ENCODE data around the gene NR2F1-AS1.

Gene NR2F1-AS1

DNA sequence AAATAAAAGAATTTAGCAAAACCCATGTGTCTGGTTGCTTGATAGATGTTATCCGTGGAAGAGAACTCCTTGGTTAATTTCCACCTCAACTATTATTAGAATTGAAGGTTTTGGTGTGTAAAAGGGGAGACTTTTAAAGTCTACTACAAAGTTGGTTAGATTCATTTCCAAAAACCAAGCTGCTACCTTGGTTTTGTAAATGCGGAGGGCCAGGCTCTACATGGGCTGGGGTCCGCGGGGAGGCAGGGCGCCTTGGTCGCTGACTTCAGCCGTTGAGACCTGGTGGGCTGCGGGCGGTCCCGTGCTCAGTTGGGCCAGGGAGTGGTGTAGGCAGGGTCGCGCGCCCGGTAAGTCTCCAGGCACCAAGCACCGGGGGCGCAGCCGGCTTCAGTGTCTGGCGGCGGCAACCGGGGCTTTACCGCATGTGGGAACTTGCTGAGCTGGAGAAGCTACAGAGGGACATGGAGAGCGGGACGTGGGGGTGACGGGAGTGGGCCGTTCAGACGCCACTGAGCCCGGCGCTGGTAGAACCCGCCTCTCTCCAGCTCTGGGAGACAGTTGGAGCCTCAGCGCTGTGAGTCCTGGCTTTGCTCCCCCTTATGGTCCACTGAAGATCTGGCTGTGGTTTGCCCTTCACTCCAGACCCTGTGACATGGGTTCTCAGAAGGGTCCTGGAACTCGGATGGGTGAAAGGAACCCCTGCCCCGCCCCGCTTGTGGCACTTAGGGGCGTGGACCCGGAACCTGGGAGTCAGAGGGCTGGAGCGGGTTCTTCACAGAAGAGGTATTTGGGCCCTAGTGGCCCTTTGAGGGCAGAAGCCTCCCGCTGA lies 13.8 kb upstream of the NR2F1-AS1 start:
- H3K4me3 ChIP-seq (replicated peaks; ENCODE audit: low read depth, low read length) = no peak overlapping the region
- H3K27me3 ChIP-seq (replicated peaks; ENCODE audit: control insufficient read depth, insufficient read depth, low read length) = peaks cover 4% of the 10 kb centered on the region

DNA sequence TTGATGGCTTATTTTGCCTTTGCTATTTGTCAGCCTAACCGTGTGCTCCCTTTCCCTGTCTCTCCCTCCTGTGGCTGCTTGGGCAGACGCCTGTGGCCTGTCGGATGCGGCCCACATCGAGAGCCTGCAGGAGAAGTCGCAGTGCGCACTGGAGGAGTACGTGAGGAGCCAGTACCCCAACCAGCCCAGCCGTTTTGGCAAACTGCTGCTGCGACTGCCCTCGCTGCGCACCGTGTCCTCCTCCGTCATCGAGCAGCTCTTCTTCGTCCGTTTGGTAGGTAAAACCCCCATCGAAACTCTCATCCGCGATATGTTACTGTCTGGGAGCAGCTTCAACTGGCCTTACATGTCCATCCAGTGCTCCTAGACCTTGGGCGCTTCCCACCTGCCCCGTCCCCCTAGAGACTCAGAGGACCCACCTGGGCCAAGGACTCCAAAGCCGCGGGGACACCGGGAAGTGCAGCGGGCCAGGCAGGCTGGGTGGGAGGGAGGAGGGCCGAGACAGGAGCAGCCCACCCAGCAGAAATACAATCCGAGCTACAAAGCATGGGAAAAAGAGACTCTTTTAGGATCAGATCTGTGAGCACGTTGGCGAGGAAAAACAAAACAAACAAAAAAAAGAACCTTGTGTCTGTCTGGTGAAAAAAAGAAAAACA lies 12.6 kb upstream of the NR2F1-AS1 start:
- H3K27me3 ChIP-seq (replicated peaks; ENCODE audit: control insufficient read depth, insufficient read depth, low read length) = peaks cover 4% of the 10 kb centered on the region
- DNase-seq (ENCODE audit: extremely low read depth, insufficient read length) = no peak
- TF ChIP-seq CTCF (IDR thresholded peaks at IDR 0.05; ENCODE audit: insufficient read depth, low read length, poor library complexity, severe bottlenecking) = no peak
- no peak overlapping the region for H3K4me3 ChIP-seq (replicated peaks; ENCODE audit: low read depth, low read length)
- H3K36me3 ChIP-seq (ENCODE audit: control insufficient read depth, insufficient read depth, low read length) = no peaks in the 10 kb centered on the region

More for the DNA sequence above, 13.8 kb upstream of the NR2F1-AS1 start:
- H3K36me3 ChIP-seq (ENCODE audit: control insufficient read depth, insufficient read depth, low read length) = no peaks in the 10 kb centered on the region
- TF ChIP-seq CTCF (IDR thresholded peaks at IDR 0.05; ENCODE audit: insufficient read depth, low read length, poor library complexity, severe bottlenecking) = no peak
- DNase-seq (ENCODE audit: extremely low read depth, insufficient read length) = no peak

- DNase-seq (ENCODE audit: extremely low read depth, insufficient read length) = no peak
- Histone ChIP-seq H3K36me3 (ENCODE audit: control insufficient read depth, insufficient read depth, low read length) (no peaks in the 10 kb centered on the region), H3K4me3 (replicated peaks; ENCODE audit: low read depth, low read length) (no peak overlapping the region), H3K27me3 (replicated peaks; ENCODE audit: control insufficient read depth, insufficient read depth, low read length) (peaks cover 4% of the 10 kb centered on the region)
- no peak for TF ChIP-seq CTCF (IDR thresholded peaks at IDR 0.05; ENCODE audit: insufficient read depth, low read length, poor library complexity, severe bottlenecking)
Measured at GRCh38 chr5:93592883-93593282, 11.9 kb upstream of the NR2F1-AS1 start.

DNA sequence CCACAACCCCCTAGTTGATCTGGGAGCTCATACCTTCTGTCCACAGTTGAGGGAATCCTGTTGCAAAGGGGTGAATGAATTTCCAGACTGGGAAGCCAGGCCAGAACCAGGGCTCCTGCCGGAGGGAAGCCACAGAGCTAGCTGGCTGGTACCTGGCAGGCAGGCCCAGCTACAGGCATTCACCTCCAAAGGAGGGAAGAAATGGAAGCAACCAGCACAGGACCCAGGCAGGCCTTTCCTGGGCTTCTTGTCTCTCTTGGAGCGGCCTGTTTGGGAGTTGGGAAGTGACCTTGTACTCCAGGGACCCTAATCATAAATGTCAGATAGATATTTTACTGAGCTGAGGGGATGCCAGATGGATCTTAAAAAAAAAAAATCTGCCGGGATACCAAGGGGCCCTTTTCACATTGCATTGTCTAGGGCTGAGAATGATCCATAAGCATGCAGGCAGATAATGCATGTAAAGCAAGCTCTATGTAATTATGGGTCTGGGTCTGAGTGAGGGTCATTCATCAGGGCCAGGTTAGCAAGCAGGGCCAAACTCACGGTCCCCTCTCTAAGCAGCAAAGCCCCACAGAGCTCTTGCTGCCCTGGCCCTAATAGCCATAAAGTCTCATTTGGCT lies 10.4 kb upstream of the NR2F1-AS1 start:
- no peak for DNase-seq (ENCODE audit: extremely low read depth, insufficient read length)
- peaks cover 1% of the 10 kb centered on the region for H3K27me3 ChIP-seq (replicated peaks; ENCODE audit: control insufficient read depth, insufficient read depth, low read length)
- TF ChIP-seq CTCF (IDR thresholded peaks at IDR 0.05; ENCODE audit: insufficient read depth, low read length, poor library complexity, severe bottlenecking) = no peak
- no peak overlapping the region for H3K4me3 ChIP-seq (replicated peaks; ENCODE audit: low read depth, low read length)
- H3K36me3 ChIP-seq (ENCODE audit: control insufficient read depth, insufficient read depth, low read length) = no peaks in the 10 kb centered on the region

- DNase-seq (ENCODE audit: extremely low read depth, insufficient read length) = no peak
- H3K36me3 ChIP-seq (ENCODE audit: control insufficient read depth, insufficient read depth, low read length) = no peaks in the 10 kb centered on the region
- no peak overlapping the region for H3K4me3 ChIP-seq (replicated peaks; ENCODE audit: low read depth, low read length)
- TF ChIP-seq CTCF (IDR thresholded peaks at IDR 0.05; ENCODE audit: insufficient read depth, low read length, poor library complexity, severe bottlenecking) = no peak
- peaks cover 1% of the 10 kb centered on the region; the same call in 1 of the 2 replicates for H3K27me3 ChIP-seq (replicated peaks; ENCODE audit: control insufficient read depth, insufficient read depth, low read length)
Measured at GRCh38 chr5:93590493-93590892, 9.5 kb upstream of the NR2F1-AS1 start.

Data from GM06990 (cell line).